ENCODE data around the gene PCBD2.

GRCh38 chr5:134979416-134979815 is 74.5 kb downstream of the PCBD2 start:
- no peak for TF ChIP-seq CTCF (IDR thresholded peaks at IDR 0.05)
- no peak for TF ChIP-seq POLR2AphosphoS5 (IDR thresholded peaks at IDR 0.05)
- TF ChIP-seq POLR2A (IDR thresholded peaks at IDR 0.05), result no peak
- TF ChIP-seq EP300 (IDR thresholded peaks at IDR 0.05), result no peak

Data from sigmoid colon (tissue), 4 donors.